ENCODE measurements around the gene GIGYF2.
A peak's percentile ranks its signal among the peaks of the same experiment; 100 is the strongest.

GIGYF2 gene

DNA sequence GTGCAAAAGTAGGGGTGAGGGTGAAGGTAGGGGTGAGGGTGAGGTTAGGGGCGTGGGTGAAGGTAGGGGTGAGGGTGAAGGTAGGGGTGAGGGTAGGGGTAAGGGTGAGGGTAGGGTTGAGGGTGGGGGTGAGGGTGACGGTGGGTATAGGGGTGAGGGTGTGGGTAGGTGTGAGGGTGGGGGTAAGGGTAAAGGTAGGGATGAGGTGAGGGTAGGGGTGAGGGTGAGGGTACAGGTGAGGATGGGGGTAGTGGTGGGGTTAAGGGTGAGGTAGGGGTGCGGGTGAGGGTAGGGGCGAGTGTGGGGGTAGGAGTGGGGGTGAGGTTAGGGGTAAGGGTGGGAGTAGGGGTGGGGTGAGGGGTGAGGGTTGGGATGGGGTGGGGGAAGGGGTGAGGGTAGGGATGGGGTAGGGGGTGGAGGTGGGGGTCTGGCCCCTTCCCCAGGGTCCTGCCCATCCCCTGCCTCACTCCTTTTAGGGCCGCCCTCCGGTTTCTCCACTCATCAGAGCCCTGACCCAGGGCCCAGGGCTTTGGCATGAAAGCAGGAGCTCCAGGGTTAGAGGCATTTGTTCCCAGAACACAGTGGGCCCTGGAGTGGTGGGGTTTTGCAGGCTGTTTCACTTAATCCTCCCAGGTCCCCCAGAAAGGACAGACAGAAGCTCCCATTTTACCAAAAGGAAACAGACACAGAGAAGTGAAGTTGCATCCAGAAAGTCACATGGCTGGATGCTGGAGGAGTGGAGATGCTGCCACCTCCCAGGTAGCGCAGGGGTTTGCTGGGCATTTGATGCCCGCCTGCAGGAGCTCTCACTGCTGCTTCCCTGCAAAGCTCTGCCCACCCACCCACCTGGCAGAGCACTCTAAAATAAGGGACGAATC is 199.8 kb downstream of the GIGYF2 start:
- no peak for TF ChIP-seq CTCF (conservative IDR thresholded peaks at IDR 0.05; ENCODE audit: low read depth)
- CTCF ChIA-PET, result interaction anchor here (0.6 kb wide), 1 partner anchor 127 kb away, joined by 5 read pairs; no protein-coding TSS in a partner anchor
- peak overlapping the region; percentile 31; the same call in 1 of the 2 replicates for H3K27ac ChIP-seq
- DNase-seq (ENCODE audit: low spot score), result no peak
- POLR2A ChIA-PET (ENCODE audit: low non-redundant PET), result no interaction called here

DNA sequence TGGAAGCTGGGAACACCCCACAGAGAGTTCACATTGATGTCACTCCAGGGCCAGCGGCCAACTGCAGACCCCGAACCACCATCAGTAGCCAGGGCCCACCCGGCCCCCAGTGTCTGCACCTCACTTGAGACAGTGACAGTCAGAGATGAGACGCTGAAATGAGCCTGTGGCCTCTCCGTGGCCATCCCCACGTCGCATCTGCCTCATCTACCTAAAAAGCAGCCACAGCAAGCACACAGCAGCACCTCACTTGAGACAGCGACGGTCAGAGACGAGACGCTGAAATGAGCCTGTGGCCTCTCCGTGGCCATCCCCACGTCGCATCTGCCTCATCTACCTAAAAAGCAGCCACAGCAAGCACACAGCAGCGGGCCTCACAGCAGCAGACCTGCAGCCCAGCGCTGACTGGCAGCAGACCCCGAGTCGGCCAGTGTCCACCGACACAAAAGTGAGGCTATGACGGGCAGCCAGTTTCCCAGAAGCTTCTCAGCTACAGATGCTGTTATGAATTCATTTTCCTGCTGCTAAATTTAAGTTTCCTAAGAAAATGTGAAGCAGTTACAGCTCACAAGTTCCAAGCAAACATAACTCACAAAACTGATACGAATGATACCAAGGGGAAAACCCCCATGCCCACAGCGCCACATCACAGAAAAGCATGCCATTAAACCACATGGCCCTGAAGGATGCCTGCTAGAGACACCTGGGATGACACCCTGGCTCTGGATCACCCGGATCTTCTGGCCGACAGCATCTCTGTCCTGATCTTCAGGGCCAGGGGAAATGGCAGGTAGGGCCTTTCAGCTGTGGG is 200.7 kb downstream of the GIGYF2 start:
- peak overlapping the region; percentile 31 for H3K27ac ChIP-seq
- POLR2A ChIA-PET (ENCODE audit: low non-redundant PET), result no interaction called here
- DNase-seq (ENCODE audit: low spot score), result no peak
- CTCF ChIA-PET, result interaction anchor here (0.6 kb wide), 1 partner anchor 127 kb away, joined by 5 read pairs; no protein-coding TSS in a partner anchor
- TF ChIP-seq CTCF (conservative IDR thresholded peaks at IDR 0.05; ENCODE audit: low read depth), result no peak

- no peak for DNase-seq (ENCODE audit: low spot score)
- peak overlapping the region; percentile 57 for H3K27ac ChIP-seq
- POLR2A ChIA-PET (ENCODE audit: low non-redundant PET), result no interaction called here
- CTCF ChIA-PET, result no interaction called here
- no peak for TF ChIP-seq CTCF (conservative IDR thresholded peaks at IDR 0.05; ENCODE audit: low read depth)
Measured at GRCh38 chr2:232898592-232899543, 201.7 kb downstream of the GIGYF2 start.

GRCh38 chr2:232900811-232901735 is 203.9 kb downstream of the GIGYF2 start:
- ChIA-PET CTCF (interaction anchor here (0.7 kb wide), 1 partner anchor 100 kb away, joined by 3 read pairs; no protein-coding TSS in a partner anchor), POLR2A (ENCODE audit: low non-redundant PET) (interaction anchor here (0.6 kb wide), 1 partner anchor 42 kb away, joined by 3 read pairs; no protein-coding TSS in a partner anchor)

More at GRCh38 chr2:232900811-232901735, 203.9 kb downstream of the GIGYF2 start:
- DNase-seq (ENCODE audit: low spot score), result no peak
- TF ChIP-seq CTCF (conservative IDR thresholded peaks at IDR 0.05; ENCODE audit: low read depth), result no peak
- peak overlapping the region; percentile 92 for H3K27ac ChIP-seq

Data from RWPE1 (cell line).